Measurements from ENCODE around the gene TTLL5. TPM values are rescaled to one million over a fixed set of nuclear protein-coding genes. Genes with fewer than 3 reads are reported as not detected.

TTLL5 gene
- total RNA-seq, 1 experiment from 2014 or later: 34.7 TPM

DNA sequence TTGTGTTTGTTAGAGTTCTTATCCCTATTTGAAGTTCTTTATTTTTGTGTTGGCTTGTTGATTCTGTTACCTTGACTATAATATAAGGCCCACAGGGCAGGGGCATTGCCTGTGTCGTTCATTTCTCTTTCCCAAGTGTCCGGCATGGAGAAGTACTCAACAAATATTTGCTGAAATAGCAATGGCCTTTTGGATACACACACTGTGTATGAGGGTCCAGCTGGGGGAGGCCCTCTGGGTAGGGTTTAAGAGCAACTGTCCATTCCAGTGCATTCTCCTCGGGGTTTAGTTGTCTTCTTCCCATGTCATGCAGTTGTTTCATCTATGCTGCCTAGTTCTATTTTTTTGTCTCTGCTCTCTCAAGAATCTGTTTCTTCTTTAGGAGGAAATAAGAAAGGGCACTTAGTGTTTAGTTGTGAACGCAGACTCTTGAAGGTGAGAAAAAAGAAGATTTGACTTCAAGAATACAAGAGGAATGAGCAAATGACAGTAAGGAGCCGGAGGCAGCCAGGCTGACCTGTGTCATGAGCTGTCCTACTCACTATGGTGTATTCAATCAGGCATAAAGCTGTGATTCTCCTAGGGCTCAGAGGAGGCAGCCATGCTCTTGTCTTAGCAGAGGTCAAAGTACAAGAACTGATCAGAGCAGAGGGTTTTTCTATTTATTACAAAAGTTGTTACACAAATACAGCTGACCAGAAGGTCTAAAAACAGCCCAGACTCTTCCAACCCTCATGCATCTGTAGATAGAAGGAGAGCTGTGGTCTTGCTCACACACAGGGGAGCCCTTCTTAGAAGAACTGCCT lies 10.6 kb upstream of the TTLL5 start:
- no peaks in the 10 kb centered on the region for H3K79me2 ChIP-seq (ENCODE audit: low read length)
- H3F3A ChIP-seq (ENCODE audit: low read length, unreplicated experiment): no peaks in the 10 kb centered on the region
- H4K20me1 ChIP-seq (ENCODE audit: low read length): no peaks in the 10 kb centered on the region
- ChIA-PET CTCF (no interaction called here), POLR2A (ENCODE audit: unreplicated experiment) (no interaction called here)
- peaks cover 46% of the 10 kb centered on the region for H3K4me1 ChIP-seq (ENCODE audit: insufficient read depth, low read length)
- DNase-seq: no peak
- no peak overlapping the region for H3K27ac ChIP-seq (ENCODE audit: low read length)
- H3K9me3 ChIP-seq (ENCODE audit: low read length): no peaks in the 10 kb centered on the region
- no peak overlapping the region for H2AFZ ChIP-seq (ENCODE audit: low read length)
- H3K9me2 ChIP-seq (replicated peaks; ENCODE audit: low read length): no peaks in the 10 kb centered on the region
- intact Hi-C loops (cut with micrococcal nuclease): loop anchor here (10.0 kb wide), 1 partner anchor 346 kb away; no protein-coding TSS in a partner anchor
- ATAC-seq: no peak
- H3K36me3 ChIP-seq (ENCODE audit: low read depth, low read length): peaks cover 22% of the 10 kb centered on the region; the same call in 1 of the 2 replicates
- no peak for TF ChIP-seq EZH2 (IDR thresholded peaks at IDR 0.05; ENCODE audit: low read length, unreplicated experiment)
- TF ChIP-seq, protein P1, sequence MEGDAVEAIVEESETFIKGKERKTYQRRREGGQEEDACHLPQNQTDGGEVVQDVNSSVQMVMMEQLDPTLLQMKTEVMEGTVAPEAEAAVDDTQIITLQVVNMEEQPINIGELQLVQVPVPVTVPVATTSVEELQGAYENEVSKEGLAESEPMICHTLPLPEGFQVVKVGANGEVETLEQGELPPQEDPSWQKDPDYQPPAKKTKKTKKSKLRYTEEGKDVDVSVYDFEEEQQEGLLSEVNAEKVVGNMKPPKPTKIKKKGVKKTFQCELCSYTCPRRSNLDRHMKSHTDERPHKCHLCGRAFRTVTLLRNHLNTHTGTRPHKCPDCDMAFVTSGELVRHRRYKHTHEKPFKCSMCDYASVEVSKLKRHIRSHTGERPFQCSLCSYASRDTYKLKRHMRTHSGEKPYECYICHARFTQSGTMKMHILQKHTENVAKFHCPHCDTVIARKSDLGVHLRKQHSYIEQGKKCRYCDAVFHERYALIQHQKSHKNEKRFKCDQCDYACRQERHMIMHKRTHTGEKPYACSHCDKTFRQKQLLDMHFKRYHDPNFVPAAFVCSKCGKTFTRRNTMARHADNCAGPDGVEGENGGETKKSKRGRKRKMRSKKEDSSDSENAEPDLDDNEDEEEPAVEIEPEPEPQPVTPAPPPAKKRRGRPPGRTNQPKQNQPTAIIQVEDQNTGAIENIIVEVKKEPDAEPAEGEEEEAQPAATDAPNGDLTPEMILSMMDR (conservative IDR thresholded peaks at IDR 0.05; ENCODE audit: low read depth, low read length): no peak
- TF ChIP-seq EZH2phosphoT487 (IDR thresholded peaks at IDR 0.05; ENCODE audit: borderline replicate concordance, low read length): no peak
- H3K9ac ChIP-seq (ENCODE audit: low read length): no peak overlapping the region
- no peak overlapping the region for H3K4me3 ChIP-seq (ENCODE audit: low read length)
- no peak overlapping the region for H3K4me2 ChIP-seq (ENCODE audit: low read length)
- BruUV-seq (replicated peaks): no TSS peak
- H3K27me3 ChIP-seq (ENCODE audit: low read length): no peaks in the 10 kb centered on the region

DNA sequence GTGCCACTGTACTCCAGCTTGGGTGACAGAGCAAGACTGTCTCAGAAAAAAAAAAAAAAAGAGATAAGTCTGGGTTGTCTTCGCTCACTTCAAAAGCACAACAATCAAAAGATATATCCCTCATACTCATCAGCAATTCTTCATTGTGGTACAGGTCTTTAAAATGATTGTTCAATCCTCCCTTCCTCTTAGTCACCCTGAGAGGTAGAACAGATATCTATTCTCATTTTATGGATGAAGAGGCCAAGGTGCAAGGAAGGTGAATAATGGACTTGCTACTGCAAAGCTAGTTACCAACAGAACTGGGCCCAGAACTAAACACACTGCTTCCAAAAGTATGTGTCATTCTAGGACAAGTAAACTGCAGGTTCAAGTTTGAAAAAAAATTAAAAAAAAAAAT lies 7.5 kb upstream of the TTLL5 start:
- no peak for ATAC-seq
- Histone ChIP-seq H2AFZ (ENCODE audit: low read length) (no peak overlapping the region), H3K4me3 (ENCODE audit: low read length) (no peak overlapping the region), H3K9me2 (replicated peaks; ENCODE audit: low read length) (no peaks in the 10 kb centered on the region), H3K79me2 (ENCODE audit: low read length) (peaks cover 3% of the 10 kb centered on the region; the same call in 1 of the 2 replicates), H3F3A (ENCODE audit: low read length, unreplicated experiment) (no peaks in the 10 kb centered on the region), H3K27me3 (ENCODE audit: low read length) (no peaks in the 10 kb centered on the region), H3K4me2 (ENCODE audit: low read length) (no peak overlapping the region), H3K4me1 (ENCODE audit: insufficient read depth, low read length) (peaks cover 18% of the 10 kb centered on the region), H3K36me3 (ENCODE audit: low read depth, low read length) (peaks cover 30% of the 10 kb centered on the region; the same call in 1 of the 2 replicates), H3K9ac (ENCODE audit: low read length) (no peak overlapping the region), H3K27ac (ENCODE audit: low read length) (no peak overlapping the region), H4K20me1 (ENCODE audit: low read length) (no peaks in the 10 kb centered on the region), H3K9me3 (ENCODE audit: low read length) (no peaks in the 10 kb centered on the region)
- CTCF ChIA-PET: interaction anchor here (0.7 to 1.8 kb wide), 2 partner anchors 76 to 181 kb away, joined by 3 to 30 read pairs; partner anchors contain the start of gene FLVCR2
- no peak for DNase-seq
- no TSS peak for BruUV-seq (replicated peaks)
- intact Hi-C loops (cut with micrococcal nuclease): loop anchor here (10.0 kb wide), 1 partner anchor 349 kb away; no protein-coding TSS in a partner anchor
- POLR2A ChIA-PET (ENCODE audit: unreplicated experiment): interaction anchor here (0.6 kb wide), 1 partner anchor 76 kb away, joined by 3 read pairs; no protein-coding TSS in a partner anchor
- TF ChIP-seq, protein P1 (conservative IDR thresholded peaks at IDR 0.05; ENCODE audit: low read depth, low read length): no peak
- TF ChIP-seq EZH2 (IDR thresholded peaks at IDR 0.05; ENCODE audit: low read length, unreplicated experiment): no peak
- no peak for TF ChIP-seq EZH2phosphoT487 (IDR thresholded peaks at IDR 0.05; ENCODE audit: borderline replicate concordance, low read length)

Measured in PC-3 (cell line).